ENCODE results near the gene DBP.

- TF ChIP-seq CTCF (IDR thresholded peaks at IDR 0.05) (no peak), ZFX (IDR thresholded peaks at IDR 0.05; ENCODE audit: borderline replicate concordance) (no peak)
Measured at GRCh38 chr19:48670699-48671445, 33.7 kb upstream of the DBP start.
